ENCODE measurements around the gene METTL25B. TPM values are rescaled to one million over a fixed set of nuclear protein-coding genes. Genes with fewer than 3 reads are reported as not detected.
"Not testable (repeated sequence)": the region's sequence is repeated elsewhere in the genome, so short reads cannot be mapped to it uniquely, and the experiment has no call there.

The METTL25B gene
- total RNA-seq, 2 experiments from 2014 or later: 44.0 to 49.6 TPM

GRCh38 chr1:156760092-156760795 lies 32.0 kb downstream of the METTL25B start:
- H3K4me3 Mint-ChIP-seq: no peak overlapping the region
- DNase-seq: no peak
- H3K27ac Mint-ChIP-seq: no peak overlapping the region
- CTCF ChIA-PET: interaction anchor here (1.1 to 1.4 kb wide), 2 partner anchors 34 to 56 kb away, joined by 3 read pairs; partner anchors contain the start of gene SH2D2A
- no peaks in the 10 kb centered on the region for H3K36me3 Mint-ChIP-seq
- ATAC-seq: no peak
- no peaks in the 10 kb centered on the region for H3K9me3 Mint-ChIP-seq (ENCODE audit: low read depth)
- H3K4me1 Mint-ChIP-seq: peaks cover 4% of the 10 kb centered on the region
- no peaks in the 10 kb centered on the region for H3K27me3 Mint-ChIP-seq

- H3K4me3 Mint-ChIP-seq: no peak overlapping the region
- H3K4me1 Mint-ChIP-seq: peaks cover 6% of the 10 kb centered on the region
- no peaks in the 10 kb centered on the region for H3K27me3 Mint-ChIP-seq
- no peaks in the 10 kb centered on the region for H3K36me3 Mint-ChIP-seq
- no peak overlapping the region for H3K27ac Mint-ChIP-seq
- no peaks in the 10 kb centered on the region for H3K9me3 Mint-ChIP-seq (ENCODE audit: low read depth)
- ATAC-seq (no peak), DNase-seq (no peak)
- CTCF ChIA-PET: interaction anchor here (0.6 to 1.4 kb wide), 3 partner anchors 35 to 314 kb away, joined by 3 read pairs; partner anchors contain the start of gene SH2D2A
Measured at GRCh38 chr1:156760796-156761104, 32.5 kb downstream of the METTL25B start.

GRCh38 chr1:156765136-156765535 lies 36.9 kb downstream of the METTL25B start:
- not testable (repeated sequence) for H3K27me3 Mint-ChIP-seq; ATAC-seq; H3K9me3 Mint-ChIP-seq (ENCODE audit: low read depth); H3K36me3 Mint-ChIP-seq; H3K27ac Mint-ChIP-seq; DNase-seq; H3K4me3 Mint-ChIP-seq
- CTCF ChIA-PET: interaction anchor here (0.7 to 8.6 kb wide), 2 partner anchors 28 to 37 kb away, joined by 4 to 116 read pairs; partner anchors contain the start of genes ISG20L2 and METTL25B
- peaks cover 24% of the 10 kb centered on the region for H3K4me1 Mint-ChIP-seq

GRCh38 chr1:156765666-156766065 lies 37.4 kb downstream of the METTL25B start:
- H3K9me3 Mint-ChIP-seq (ENCODE audit: low read depth): no peaks in the 10 kb centered on the region
- no peak for ATAC-seq
- no peak for DNase-seq
- CTCF ChIA-PET: interaction anchor here (3.6 to 8.6 kb wide), 3 partner anchors 14 to 94 kb away, joined by 24 to 116 read pairs (median 28); partner anchors contain the start of genes HDGF, ISG20L2, METTL25B and NTRK1
- peaks cover 13% of the 10 kb centered on the region for H3K36me3 Mint-ChIP-seq
- no peak overlapping the region for H3K4me3 Mint-ChIP-seq
- H3K4me1 Mint-ChIP-seq: peaks cover 30% of the 10 kb centered on the region
- H3K27me3 Mint-ChIP-seq: no peaks in the 10 kb centered on the region
- H3K27ac Mint-ChIP-seq: no peak overlapping the region

GRCh38 chr1:156766298-156767100 lies 38.2 kb downstream of the METTL25B start:
- H3K4me1 Mint-ChIP-seq: peaks cover 37% of the 10 kb centered on the region
- H3K36me3 Mint-ChIP-seq: peaks cover 21% of the 10 kb centered on the region
- no peaks in the 10 kb centered on the region for H3K9me3 Mint-ChIP-seq (ENCODE audit: low read depth)
- CTCF ChIA-PET: interaction anchor here (0.7 to 8.6 kb wide), 10 partner anchors 10 to 120 kb away, joined by 3 to 116 read pairs (median 6); partner anchors contain the start of genes HDGF, ISG20L2, METTL25B and MRPL24
- no peak overlapping the region for H3K4me3 Mint-ChIP-seq
- H3K27me3 Mint-ChIP-seq: no peaks in the 10 kb centered on the region
- ATAC-seq (peak; percentile 3), DNase-seq (no peak)
- no peak overlapping the region for H3K27ac Mint-ChIP-seq

- H3K9me3 Mint-ChIP-seq (ENCODE audit: low read depth): no peaks in the 10 kb centered on the region
- no peaks in the 10 kb centered on the region for H3K27me3 Mint-ChIP-seq
- H3K4me3 Mint-ChIP-seq: no peak within 1 kb of the TSS
- ATAC-seq (peak; percentile 95), DNase-seq (peak; percentile 100)
- no peak within 1 kb of the TSS for H3K27ac Mint-ChIP-seq
- peaks cover 21% of the 10 kb centered on the region for H3K36me3 Mint-ChIP-seq
- CTCF ChIA-PET: interaction anchor here (0.8 to 8.6 kb wide), 10 partner anchors 11 to 119 kb away, joined by 3 to 116 read pairs (median 6); partner anchors contain the start of genes HDGF, ISG20L2, METTL25B and MRPL24
- H3K4me1 Mint-ChIP-seq: peaks cover 41% of the 10 kb centered on the region
Measured at GRCh38 chr1:156767101-156767878, 39.0 kb downstream of the METTL25B start, which contains the start of gene PRCC. PRCC (plus strand) TSS chr1:156767535; CDS start chr1:156767772, 237 bp downstream.

GRCh38 chr1:156767879-156768604 lies 39.8 kb downstream of the METTL25B start:
- ATAC-seq: peak; percentile 17
- peaks cover 25% of the 10 kb centered on the region for H3K36me3 Mint-ChIP-seq

GRCh38 chr1:156768610-156769295 lies 40.5 kb downstream of the METTL25B start:
- H3K9me3 Mint-ChIP-seq (ENCODE audit: low read depth): no peaks in the 10 kb centered on the region
- DNase-seq (no peak), ATAC-seq (no peak)
- peaks cover 55% of the 10 kb centered on the region for H3K4me1 Mint-ChIP-seq
- H3K27ac Mint-ChIP-seq: no peak overlapping the region
- H3K36me3 Mint-ChIP-seq: peaks cover 29% of the 10 kb centered on the region
- H3K27me3 Mint-ChIP-seq: no peaks in the 10 kb centered on the region
- H3K4me3 Mint-ChIP-seq: no peak overlapping the region
- CTCF ChIA-PET: interaction anchor here (0.8 to 8.6 kb wide), 11 partner anchors 13 to 91 kb away, joined by 3 to 116 read pairs (median 4); partner anchors contain the start of genes HDGF, ISG20L2, METTL25B and NTRK1

More at GRCh38 chr1:156767879-156768604, 39.8 kb downstream of the METTL25B start:
- peaks cover 48% of the 10 kb centered on the region for H3K4me1 Mint-ChIP-seq
- CTCF ChIA-PET: interaction anchor here (0.8 to 8.6 kb wide), 15 partner anchors 13 to 118 kb away, joined by 3 to 116 read pairs (median 4); partner anchors contain the start of genes HDGF, ISG20L2, METTL25B and MRPL24
- no peak overlapping the region for H3K27ac Mint-ChIP-seq
- DNase-seq: peak; percentile 60
- no peaks in the 10 kb centered on the region for H3K27me3 Mint-ChIP-seq
- H3K4me3 Mint-ChIP-seq: no peak overlapping the region
- no peaks in the 10 kb centered on the region for H3K9me3 Mint-ChIP-seq (ENCODE audit: low read depth)

- CTCF ChIA-PET: interaction anchor here (1.1 to 8.6 kb wide), 6 partner anchors 20 to 112 kb away, joined by 3 to 116 read pairs (median 6); partner anchors contain the start of genes HDGF, INSRR, ISG20L2 and METTL25B
- H3K4me1 Mint-ChIP-seq: peaks cover 62% of the 10 kb centered on the region
- no peaks in the 10 kb centered on the region for H3K27me3 Mint-ChIP-seq
- no peaks in the 10 kb centered on the region for H3K9me3 Mint-ChIP-seq (ENCODE audit: low read depth)
- no peak for DNase-seq
- ATAC-seq: no peak
- peaks cover 35% of the 10 kb centered on the region for H3K36me3 Mint-ChIP-seq
- no peak overlapping the region for H3K4me3 Mint-ChIP-seq
- H3K27ac Mint-ChIP-seq: no peak overlapping the region
Measured at GRCh38 chr1:156772222-156772621, 44.0 kb downstream of the METTL25B start.

GRCh38 chr1:156772728-156773497 lies 44.6 kb downstream of the METTL25B start:
- CTCF ChIA-PET: interaction anchor here (1.1 to 8.6 kb wide), 5 partner anchors 35 to 113 kb away, joined by 3 to 116 read pairs (median 5); partner anchors contain the start of genes INSRR, ISG20L2, METTL25B and NTRK1
- Mint-ChIP-seq H3K27me3 (no peaks in the 10 kb centered on the region), H3K4me3 (no peak overlapping the region), H3K36me3 (peaks cover 37% of the 10 kb centered on the region), H3K4me1 (peaks cover 67% of the 10 kb centered on the region), H3K27ac (peak overlapping the region; percentile 3), H3K9me3 (ENCODE audit: low read depth) (no peaks in the 10 kb centered on the region)
- ATAC-seq (peak; percentile 4), DNase-seq (no peak)

GRCh38 chr1:156773607-156774006 lies 45.3 kb downstream of the METTL25B start:
- no peak overlapping the region for H3K4me3 Mint-ChIP-seq
- CTCF ChIA-PET: interaction anchor here (2.1 kb wide), 1 partner anchor 47 kb away, joined by 6 read pairs; no protein-coding TSS in a partner anchor
- DNase-seq: no peak
- peak; percentile 62 for ATAC-seq
- H3K4me1 Mint-ChIP-seq: peaks cover 67% of the 10 kb centered on the region
- peak overlapping the region; percentile 20 for H3K27ac Mint-ChIP-seq
- H3K27me3 Mint-ChIP-seq: no peaks in the 10 kb centered on the region
- H3K9me3 Mint-ChIP-seq (ENCODE audit: low read depth): no peaks in the 10 kb centered on the region
- peaks cover 37% of the 10 kb centered on the region for H3K36me3 Mint-ChIP-seq
